GM03348 (cell line): ENCODE data around the gene SYNGR4.

Experiments
- DNase-seq: peaks from one replicate; pipeline ENCODE4 v3.0.0; 2012; ENCODE audit warnings: low spot score

Gene SYNGR4

GRCh38 chr19:48341515-48342413 is 22.4 kb upstream of the SYNGR4 start:
- DNase-seq = no peak

- no peak for DNase-seq
Measured at GRCh38 chr19:48342414-48342738, 21.8 kb upstream of the SYNGR4 start.

- peak; percentile 46 for DNase-seq
Measured at GRCh38 chr19:48342841-48343540, 21.2 kb upstream of the SYNGR4 start.

GRCh38 chr19:48344892-48345291 is 19.3 kb upstream of the SYNGR4 start:
- no peak for DNase-seq

- DNase-seq = no peak
Measured at GRCh38 chr19:48346191-48346590, 18.0 kb upstream of the SYNGR4 start.

- no peak for DNase-seq
Measured at GRCh38 chr19:48348045-48348444, 16.1 kb upstream of the SYNGR4 start.

GRCh38 chr19:48348737-48349136 is 15.4 kb upstream of the SYNGR4 start:
- DNase-seq = no peak

GRCh38 chr19:48350856-48351255 is 13.3 kb upstream of the SYNGR4 start:
- no peak for DNase-seq

GRCh38 chr19:48351341-48351752 is 12.8 kb upstream of the SYNGR4 start:
- DNase-seq = peak; percentile 74

- no peak for DNase-seq
Measured at GRCh38 chr19:48353677-48354076, 10.5 kb upstream of the SYNGR4 start.

GRCh38 chr19:48354332-48354992 is 9.7 kb upstream of the SYNGR4 start:
- no peak for DNase-seq

GRCh38 chr19:48355365-48355954 is 8.7 kb upstream of the SYNGR4 start:
- DNase-seq = no peak

GRCh38 chr19:48359123-48359522 is 5.0 kb upstream of the SYNGR4 start:
- no peak for DNase-seq

- no peak for DNase-seq
Measured at GRCh38 chr19:48361912-48362311, 2.3 kb upstream of the SYNGR4 start.

GRCh38 chr19:48362716-48363499 is 1.3 kb upstream of the SYNGR4 start:
- peak; percentile 93 for DNase-seq

- DNase-seq = no peak
Measured at GRCh38 chr19:48363500-48363809, 712 bp upstream of the SYNGR4 start.

- no peak for DNase-seq
Measured at GRCh38 chr19:48364598-48365348, 606 bp downstream of the SYNGR4 start.

- no peak for DNase-seq
Measured at GRCh38 chr19:48365602-48366001, 1.4 kb downstream of the SYNGR4 start.

- no peak for DNase-seq
Measured at GRCh38 chr19:48367855-48368254, 3.7 kb downstream of the SYNGR4 start.

GRCh38 chr19:48368936-48369335 is 4.8 kb downstream of the SYNGR4 start:
- no peak for DNase-seq

- no peak for DNase-seq
Measured at GRCh38 chr19:48370955-48371354, 6.8 kb downstream of the SYNGR4 start.
